Endothelial cell of umbilical vein (primary cell): ENCODE results near the gene CRY1. TPM values are rescaled to one million over a fixed set of nuclear protein-coding genes. Genes with fewer than 3 reads are reported as not detected.

ENCODE experiments used
- BruUV-seq: library from RNA; stranded (reverse); fragments of 400-500 nt; replicated peaks from 2 replicates; lab custom pipeline; 2021; lab: Mats Ljungman, UMichigan
- CTCF ChIA-PET: fragments of 300-600, 350-600 bp; sonication (Branson Sonifier 250); formaldehyde crosslinking; loops from one replicate; lab custom pipeline; 2021; ENCODE audit warnings: antibody characterized with exemption, inconsistent platforms; lab: Charles Lee
- POLR2A ChIA-PET: fragments of 300-600, 350-600 bp; sonication (Branson Sonifier 250); formaldehyde crosslinking; loops from one replicate; lab custom pipeline; 2021; ENCODE audit warnings: antibody characterized with exemption, inconsistent platforms; lab: Charles Lee
- DNase-seq: peaks from one replicate; pipeline ENCODE4 v3.0.0-alpha.2; 2011; ENCODE audit warnings: low read depth, low spot score
- FAIRE-seq: peaks from 2 replicates; lab custom pipeline; 2011; peaks lifted over from hg19 to GRCh38; lab: Jason Lieb, UNC
- H2AFZ ChIP-seq: 2 replicates; pipeline ENCODE4 v1.6.0; 2012; ENCODE audit warnings: low read depth, low read length, control low read depth, inconsistent platforms
- H3K27ac ChIP-seq: 2 replicates; pipeline ENCODE4 v1.5.1; 2011; ENCODE audit warnings: low read depth, mild to moderate bottlenecking, control low read depth, low read length, moderate library complexity; ENCODE audit not compliant: insufficient read depth
- H3K27me3 ChIP-seq, 2 experiments: 2 replicates each; pipeline versions ENCODE4 v1.6.0 to v1.6.1; 2011; ENCODE audit warnings: low read length in 2 of 2, mixed read lengths in 1 of 2; ENCODE audit not compliant: control insufficient read depth in 2 of 2, insufficient read depth in 2 of 2
- H3K36me3 ChIP-seq, 2 experiments: 2 replicates in 1 of 2; 3 replicates in 1 of 2; pipeline ENCODE4 v1.5.1; 2011; ENCODE audit warnings: low read length in 2 of 2, mild to moderate bottlenecking in 1 of 2, moderate library complexity in 1 of 2; ENCODE audit not compliant: control insufficient read depth in 2 of 2, insufficient read depth in 2 of 2; ENCODE audit errors: extremely low read depth in 1 of 2
- H3K4me1 ChIP-seq: 3 replicates; pipeline ENCODE4 v1.5.1; 2011; ENCODE audit warnings: mild to moderate bottlenecking, low read length; ENCODE audit not compliant: control insufficient read depth, insufficient read depth; ENCODE audit errors: extremely low read depth
- H3K4me2 ChIP-seq: 2 replicates; pipeline ENCODE4 v1.6.1; 2011; ENCODE audit warnings: low read length, control low read depth, mixed read lengths; ENCODE audit not compliant: insufficient read depth
- H3K4me3 ChIP-seq, 3 experiments: fragments of 200-600 bp in 1 of 3; sonication (generic), shearing (Covaris generic) in 1 of 3; replicated peaks in 1 of 3; 2 replicates each; pipeline ENCODE4 v1.5.1; 2011 to 2016; ENCODE audit warnings: control low read depth in 3 of 3, low read length in 3 of 3, mild to moderate bottlenecking in 2 of 3, inconsistent platforms in 1 of 3, low read depth in 1 of 3, moderate library complexity in 1 of 3; ENCODE audit not compliant: insufficient read depth in 1 of 3
- H3K79me2 ChIP-seq: 2 replicates; pipeline ENCODE4 v1.6.0; 2012; ENCODE audit warnings: low read length, inconsistent platforms; ENCODE audit not compliant: control insufficient read depth, insufficient read depth
- H3K9ac ChIP-seq: replicated peaks from 2 replicates; pipeline ENCODE3; 2011; ENCODE audit warnings: low read length, control low read depth; ENCODE audit not compliant: insufficient read depth; ENCODE audit errors: extremely low read depth
- H3K9me1 ChIP-seq: replicated peaks from 3 replicates; pipeline ENCODE4 v1.6.0; 2011; ENCODE audit warnings: mild to moderate bottlenecking, low read length; ENCODE audit not compliant: control insufficient read depth, insufficient read depth; ENCODE audit errors: extremely low read depth
- H3K9me3 ChIP-seq: replicated peaks from 2 replicates; pipeline ENCODE4 v1.5.1; 2012; ENCODE audit warnings: low read length, inconsistent platforms; ENCODE audit not compliant: control insufficient read depth, insufficient read depth
- H4K20me1 ChIP-seq: replicated peaks from 2 replicates; pipeline ENCODE3; 2011; ENCODE audit warnings: mild to moderate bottlenecking, low read length; ENCODE audit not compliant: control insufficient read depth, insufficient read depth; ENCODE audit errors: extremely low read depth
- EZH2 ChIP-seq: IDR thresholded peaks from 2 replicates; pipeline ENCODE4 v1.6.1; 2012; ENCODE audit warnings: borderline replicate concordance, low read depth, mild to moderate bottlenecking, moderate library complexity, low read length, inconsistent platforms; ENCODE audit not compliant: severe bottlenecking
- FOS ChIP-seq: IDR thresholded peaks from 2 replicates; pipeline ENCODE4 v1.6.1; 2011; ENCODE audit warnings: mild to moderate bottlenecking, low read length, moderate library complexity, borderline replicate concordance; ENCODE audit not compliant: insufficient read depth
- GATA2 ChIP-seq: IDR thresholded peaks from 2 replicates; pipeline ENCODE4 v1.7.0; 2011; ENCODE audit warnings: low read depth, mild to moderate bottlenecking, moderate library complexity, mixed read lengths, low read length; ENCODE audit not compliant: insufficient read length, insufficient read depth
- JUN ChIP-seq: IDR thresholded peaks from 2 replicates; pipeline ENCODE4 v1.6.1; 2011; ENCODE audit warnings: borderline replicate concordance, low read depth; ENCODE audit not compliant: insufficient read length, insufficient read depth
- MYC ChIP-seq: IDR thresholded peaks from one replicate; pipeline ENCODE4 v1.6.1; 2011; ENCODE audit warnings: mild to moderate bottlenecking, low read depth, low read length
- POLR2AphosphoS5 ChIP-seq: IDR thresholded peaks from 2 replicates; pipeline ENCODE4 v1.6.1; 2012; ENCODE audit warnings: low read depth, mild to moderate bottlenecking, control low read depth, low read length, moderate library complexity; ENCODE audit not compliant: insufficient read depth
- dilution Hi-C: fragments of 300-500 bp; cut with MboI; formaldehyde crosslinking; loops from one replicate; pipeline ENCODE4 v1.15.0; 2019; ENCODE audit warnings: low sequenced_read_pairs; ENCODE audit not compliant: extremely low pct_ligation_motif_present
- intact Hi-C: fragments of 100-400 bp; cut with micrococcal nuclease; formaldehyde crosslinking; loops from one replicate; pipeline ENCODE4 v1.10.0; 2022
- polyA plus RNA-seq, 4 experiments: library from polyadenylated mRNA; depleted of rRNA in 3 of 4; stranded (reverse) in 3 of 4; unstranded in 1 of 4; fragments of >200 nt; gene quantifications; 2 replicates each; pipeline versions ENCODE4 v1.2.1 to v1.2.3, GENCODE V29; 2011 to 2012; ENCODE audit warnings: missing spikeins in 1 of 4
- total RNA-seq: library from RNA; stranded (reverse); gene quantifications from 2 replicates; pipeline ENCODE4 v1.2.3, GENCODE V29; 2021
- TF ChIP-seq, protein P1 (sequence below), 2 donors: IDR thresholded peaks; 1 replicate in 1 of 2; 2 replicates in 1 of 2; pipeline ENCODE4 v1.5.1; 2011; ENCODE audit warnings: low read length in 2 of 2, mild to moderate bottlenecking in 2 of 2, moderate library complexity in 2 of 2, control low read depth in 1 of 2, inconsistent platforms in 1 of 2, low read depth in 1 of 2; ENCODE audit not compliant: insufficient read depth in 1 of 2; ENCODE audit errors: extremely low read depth in 1 of 2
- TF ChIP-seq, protein P2 (sequence below): IDR thresholded peaks from 2 replicates; pipeline ENCODE4 v1.6.1; 2011; ENCODE audit not compliant: insufficient read depth, insufficient read length

CRY1 gene
- total and polyA plus RNA-seq, 2 donors (not counting 3 experiments of a cell fraction or from before 2014, with no cell fraction given), result 11.4 to 21.0 TPM

DNA sequence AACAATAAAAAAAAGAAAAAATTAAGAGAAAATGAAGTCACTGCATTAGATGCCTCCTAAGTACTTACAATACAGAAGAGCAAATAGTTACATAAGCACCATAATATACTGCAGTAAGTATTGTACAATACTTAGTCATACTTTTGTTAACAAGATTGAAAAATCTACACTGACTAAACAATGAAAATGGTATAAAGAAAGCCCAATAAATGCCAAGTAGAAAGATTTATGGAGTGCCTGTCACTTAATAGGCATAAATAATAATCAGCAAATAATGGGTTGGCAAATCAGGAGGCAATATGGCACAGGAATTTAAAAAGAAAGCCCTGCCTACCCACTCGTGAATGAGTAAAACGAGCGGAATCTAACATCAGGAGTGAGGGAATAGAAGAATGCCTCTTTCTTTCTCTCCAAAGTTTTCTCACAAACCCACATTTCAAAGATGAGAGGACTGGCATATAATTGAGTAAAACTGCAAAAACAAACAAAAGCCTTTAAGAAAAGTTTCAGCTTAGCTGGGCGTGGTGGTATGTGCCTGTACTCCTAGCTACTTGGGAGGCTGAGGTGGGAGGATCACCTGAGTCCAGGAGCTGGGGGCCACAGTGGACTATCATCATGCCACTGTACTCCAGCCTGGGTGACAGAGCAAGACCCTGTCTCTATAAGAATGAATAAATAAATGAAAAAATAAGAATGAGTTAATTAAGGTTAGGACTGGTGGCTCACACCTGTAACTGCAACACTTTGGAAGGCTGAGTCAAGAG lies 36.1 kb downstream of the CRY1 start:
- dilution Hi-C loops (no loop called here), intact Hi-C loops (loop anchor here (2.0 kb wide), 3 partner anchors 30 to 100 kb away; partner anchors contain the start of gene MTERF2)
- Histone ChIP-seq H3K9me3 (no peaks in the 10 kb centered on the region), H3K9ac (peak overlapping the region; percentile 35), H3K27me3 (no peaks in the 10 kb centered on the region), H3K4me3 (peak overlapping the region in 1 of 3 experiments; percentile 47), H3K36me3 (no peaks in the 10 kb centered on the region), H4K20me1 (peaks cover 3% of the 10 kb centered on the region), H3K4me2 (peak overlapping the region; percentile 81), H3K4me1 (peaks cover 16% of the 10 kb centered on the region), H3K9me1 (no peaks in the 10 kb centered on the region), H2AFZ (peak overlapping the region; percentile 43), H3K79me2 (peaks cover 14% of the 10 kb centered on the region), H3K27ac (peak overlapping the region; percentile 51)
- FAIRE-seq, result peak; percentile 67
- TF ChIP-seq POLR2AphosphoS5 (no peak), GATA2 (peak; percentile 24), FOS (no peak), EZH2 (no peak), JUN (peak; percentile 21), MYC (no peak)
- TF ChIP-seq, protein P1, sequence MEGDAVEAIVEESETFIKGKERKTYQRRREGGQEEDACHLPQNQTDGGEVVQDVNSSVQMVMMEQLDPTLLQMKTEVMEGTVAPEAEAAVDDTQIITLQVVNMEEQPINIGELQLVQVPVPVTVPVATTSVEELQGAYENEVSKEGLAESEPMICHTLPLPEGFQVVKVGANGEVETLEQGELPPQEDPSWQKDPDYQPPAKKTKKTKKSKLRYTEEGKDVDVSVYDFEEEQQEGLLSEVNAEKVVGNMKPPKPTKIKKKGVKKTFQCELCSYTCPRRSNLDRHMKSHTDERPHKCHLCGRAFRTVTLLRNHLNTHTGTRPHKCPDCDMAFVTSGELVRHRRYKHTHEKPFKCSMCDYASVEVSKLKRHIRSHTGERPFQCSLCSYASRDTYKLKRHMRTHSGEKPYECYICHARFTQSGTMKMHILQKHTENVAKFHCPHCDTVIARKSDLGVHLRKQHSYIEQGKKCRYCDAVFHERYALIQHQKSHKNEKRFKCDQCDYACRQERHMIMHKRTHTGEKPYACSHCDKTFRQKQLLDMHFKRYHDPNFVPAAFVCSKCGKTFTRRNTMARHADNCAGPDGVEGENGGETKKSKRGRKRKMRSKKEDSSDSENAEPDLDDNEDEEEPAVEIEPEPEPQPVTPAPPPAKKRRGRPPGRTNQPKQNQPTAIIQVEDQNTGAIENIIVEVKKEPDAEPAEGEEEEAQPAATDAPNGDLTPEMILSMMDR (IDR thresholded peaks at IDR 0.05; ENCODE audit: extremely low read depth in 1 of 2, insufficient read depth in 1 of 2, low read depth in 1 of 2, low read length in 2 of 2), result no peak
- TF ChIP-seq, protein P2, sequence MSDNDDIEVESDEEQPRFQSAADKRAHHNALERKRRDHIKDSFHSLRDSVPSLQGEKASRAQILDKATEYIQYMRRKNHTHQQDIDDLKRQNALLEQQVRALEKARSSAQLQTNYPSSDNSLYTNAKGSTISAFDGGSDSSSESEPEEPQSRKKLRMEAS, result no peak
- ChIA-PET CTCF (interaction anchor here (0.6 to 1.3 kb wide), 4 partner anchors 8 to 35 kb away, joined by 3 to 4 read pairs (median 4); no protein-coding TSS in a partner anchor), POLR2A (interaction anchor here (1.6 kb wide), 1 partner anchor 35 kb away, joined by 3 read pairs; no protein-coding TSS in a partner anchor)
- BruUV-seq, result no TSS peak
- DNase-seq, result peak; percentile 80
